Peyer's patch (tissue), 4 donors: ENCODE results near the gene JAKMIP3.

Experiments
- POLR2A ChIP-seq, 2 donors: fragments of 450-650 bp; IDR thresholded peaks; one replicate each; pipeline ENCODE4 v1.5.1; 2017; ENCODE audit warnings: antibody characterized with exemption in 2 of 2, mild to moderate bottlenecking in 2 of 2, moderate library complexity in 2 of 2
- TF ChIP-seq, protein P1 (sequence below), 6 experiments: fragments of 450-650 bp in 4 of 6; fragments of 200-600 bp in 2 of 6; sonication (generic) in 1 of 6; IDR thresholded peaks; one replicate each; pipeline ENCODE4 v1.5.1; 2017 to 2019; ENCODE audit warnings: antibody characterized with exemption in 6 of 6, mild to moderate bottlenecking in 3 of 6, moderate library complexity in 1 of 6

DNA sequence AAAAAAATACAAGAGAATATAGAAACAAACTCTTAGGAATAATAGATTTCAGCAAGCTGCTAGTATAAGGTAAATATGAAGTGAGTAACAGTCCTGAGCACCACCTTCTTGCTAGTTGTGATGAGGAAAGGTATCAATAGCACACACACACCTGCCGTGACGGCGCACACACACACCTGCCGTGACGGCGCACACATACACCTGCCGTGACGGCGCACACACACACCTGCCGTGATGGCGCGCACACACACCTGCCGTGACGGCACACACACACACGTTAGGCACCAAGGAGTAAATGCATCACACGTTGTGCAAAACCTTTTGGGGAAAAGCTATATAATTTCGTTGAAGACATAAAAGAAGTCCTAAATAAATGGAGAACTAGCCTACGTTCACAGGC lies 4.7 kb upstream of the JAKMIP3 start:
- TF ChIP-seq, protein P1, sequence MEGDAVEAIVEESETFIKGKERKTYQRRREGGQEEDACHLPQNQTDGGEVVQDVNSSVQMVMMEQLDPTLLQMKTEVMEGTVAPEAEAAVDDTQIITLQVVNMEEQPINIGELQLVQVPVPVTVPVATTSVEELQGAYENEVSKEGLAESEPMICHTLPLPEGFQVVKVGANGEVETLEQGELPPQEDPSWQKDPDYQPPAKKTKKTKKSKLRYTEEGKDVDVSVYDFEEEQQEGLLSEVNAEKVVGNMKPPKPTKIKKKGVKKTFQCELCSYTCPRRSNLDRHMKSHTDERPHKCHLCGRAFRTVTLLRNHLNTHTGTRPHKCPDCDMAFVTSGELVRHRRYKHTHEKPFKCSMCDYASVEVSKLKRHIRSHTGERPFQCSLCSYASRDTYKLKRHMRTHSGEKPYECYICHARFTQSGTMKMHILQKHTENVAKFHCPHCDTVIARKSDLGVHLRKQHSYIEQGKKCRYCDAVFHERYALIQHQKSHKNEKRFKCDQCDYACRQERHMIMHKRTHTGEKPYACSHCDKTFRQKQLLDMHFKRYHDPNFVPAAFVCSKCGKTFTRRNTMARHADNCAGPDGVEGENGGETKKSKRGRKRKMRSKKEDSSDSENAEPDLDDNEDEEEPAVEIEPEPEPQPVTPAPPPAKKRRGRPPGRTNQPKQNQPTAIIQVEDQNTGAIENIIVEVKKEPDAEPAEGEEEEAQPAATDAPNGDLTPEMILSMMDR (IDR thresholded peaks at IDR 0.05) = no peak
- no peak for TF ChIP-seq POLR2A (IDR thresholded peaks at IDR 0.05)
